Muscle of arm (tissue), 12 donors: ENCODE data around the gene CFAP410. TPM values are rescaled to one million over a fixed set of nuclear protein-coding genes. Genes with fewer than 3 reads are reported as not detected.

Experiments used
- DNase-seq: peaks from one replicate; pipeline ENCODE4 v3.0.0-alpha.2; 2013
- polyA plus RNA-seq, 12 donors: library from polyadenylated mRNA; unstranded; fragments of 120-200 nt; gene quantifications; one replicate each; pipeline ENCODE4 v1.2.1, GENCODE V29; 2013; ENCODE audit not compliant: insufficient read length in 12 of 12

CFAP410 gene
- polyA plus RNA-seq, 12 donors, result 10.7 to 21.2 (median 13.6) TPM; not detected in 1

DNA sequence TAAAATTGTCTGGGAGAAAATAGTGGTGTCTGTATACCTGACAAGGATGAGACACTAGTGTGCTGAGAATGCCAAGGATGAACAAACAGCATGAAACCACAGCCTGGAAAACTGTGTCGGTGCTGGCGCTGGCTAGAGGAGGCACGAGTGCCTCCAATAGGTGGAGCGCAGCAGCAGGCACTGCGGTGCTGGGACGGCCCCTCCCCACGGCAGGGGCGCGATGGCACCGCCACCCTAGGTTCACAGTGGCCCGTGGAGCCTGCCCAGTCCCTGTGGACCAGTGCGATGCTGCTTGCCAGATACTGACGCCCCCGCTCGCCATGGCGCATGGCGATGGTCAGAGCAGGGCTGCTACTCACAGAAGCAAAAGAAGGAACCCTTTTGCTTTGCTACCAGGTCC, 6.8 kb downstream of the CFAP410 start:
- DNase-seq, result no peak

DNA sequence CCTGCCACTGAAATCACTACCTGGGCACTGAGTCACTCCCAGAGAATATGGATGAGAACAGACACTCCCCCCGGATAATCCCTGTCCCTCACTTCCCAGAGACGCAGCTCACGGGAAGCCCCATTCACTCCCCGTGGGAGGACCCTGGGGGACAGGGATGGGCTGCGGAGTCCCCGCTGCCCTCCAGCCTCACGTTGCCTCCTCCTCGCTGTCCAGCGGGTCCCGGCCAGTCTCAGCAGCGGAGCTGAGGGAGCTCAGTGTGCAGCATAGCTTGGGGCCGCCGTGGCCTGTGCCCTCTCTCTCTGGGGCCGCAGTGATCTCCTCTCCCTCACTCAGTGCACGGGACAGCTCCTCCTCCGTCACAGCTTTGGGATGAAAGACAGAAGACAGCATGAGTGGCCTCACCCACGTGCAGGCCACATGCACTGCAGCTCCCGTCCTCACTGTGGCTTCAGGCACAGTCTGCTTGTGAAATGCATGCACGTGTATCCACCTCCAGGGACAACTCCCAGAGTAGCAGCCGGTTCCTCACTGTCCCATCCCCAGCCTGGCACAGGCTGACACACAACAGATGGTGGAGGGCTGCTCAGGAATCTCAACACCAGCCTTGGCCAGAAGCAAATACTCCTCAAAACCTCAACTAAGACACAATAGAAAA, 7.4 kb downstream of the CFAP410 start:
- no peak for DNase-seq

DNA sequence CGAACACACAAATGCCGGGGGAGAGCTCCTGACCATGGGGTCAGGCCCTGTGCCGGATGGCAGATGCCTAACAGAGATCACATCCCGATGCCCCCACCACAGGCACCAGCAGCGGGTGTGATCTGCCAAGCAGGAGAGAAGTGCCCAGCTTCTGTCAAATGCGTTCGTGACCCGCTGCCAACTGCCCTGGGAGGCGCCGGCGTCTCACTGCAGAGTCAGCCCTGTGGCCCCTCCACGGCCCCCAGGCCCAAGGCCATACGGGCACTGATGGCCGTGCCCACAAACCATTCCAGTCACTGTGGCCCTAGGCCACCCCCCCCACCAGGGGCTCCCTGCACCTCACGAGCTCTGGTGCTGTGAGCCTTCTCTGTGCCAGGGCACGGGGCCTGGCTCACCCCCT, 8.0 kb downstream of the CFAP410 start:
- no peak for DNase-seq

- DNase-seq, result no peak
Measured at GRCh38 chr21:44330698-44331097, 8.5 kb downstream of the CFAP410 start.

- DNase-seq, result no peak
Measured at GRCh38 chr21:44329971-44330681, 9.1 kb downstream of the CFAP410 start.

DNA sequence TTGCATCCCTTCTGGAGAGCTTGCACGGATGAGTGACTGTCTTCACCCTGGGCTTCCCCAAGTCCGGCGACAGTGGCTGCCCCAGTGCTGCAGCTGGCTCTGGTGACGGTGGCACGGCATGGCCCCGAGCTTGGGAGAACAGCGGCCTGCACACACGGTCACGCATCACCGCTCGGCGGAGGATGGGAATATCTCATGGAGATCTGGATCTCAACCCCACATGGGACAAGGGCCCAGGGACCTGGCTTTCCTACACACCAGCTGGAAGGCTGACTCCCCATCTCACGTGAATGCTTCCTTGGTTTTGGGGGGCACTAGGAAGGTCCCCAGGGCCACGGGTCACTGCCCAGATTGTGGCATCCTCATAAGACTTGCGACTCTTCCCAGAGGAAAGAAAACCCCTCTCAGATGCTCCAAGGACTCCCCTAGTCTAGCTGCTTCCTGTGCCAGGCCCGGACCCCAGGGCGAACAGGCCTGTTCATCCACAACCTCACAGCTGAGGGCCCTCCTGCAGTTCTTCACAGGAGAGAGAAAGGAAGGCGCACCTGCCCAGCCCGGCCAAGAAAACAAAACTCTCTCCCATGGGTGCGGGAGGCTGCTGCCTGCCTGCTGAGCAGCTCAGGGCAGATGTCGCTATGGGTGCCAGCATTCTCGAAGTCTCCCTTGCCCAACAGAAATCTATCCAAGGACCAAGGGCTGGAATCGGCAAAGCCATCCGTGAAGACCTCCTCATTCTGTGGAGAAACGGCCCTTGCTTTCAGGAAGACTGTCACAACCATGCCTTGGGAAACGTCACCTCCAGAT, 9.9 kb downstream of the CFAP410 start:
- DNase-seq, result no peak

GRCh38 chr21:44328242-44328895, 10.8 kb downstream of the CFAP410 start:
- DNase-seq, result no peak

- no peak for DNase-seq
Measured at GRCh38 chr21:44327603-44327974, 11.6 kb downstream of the CFAP410 start.

DNA sequence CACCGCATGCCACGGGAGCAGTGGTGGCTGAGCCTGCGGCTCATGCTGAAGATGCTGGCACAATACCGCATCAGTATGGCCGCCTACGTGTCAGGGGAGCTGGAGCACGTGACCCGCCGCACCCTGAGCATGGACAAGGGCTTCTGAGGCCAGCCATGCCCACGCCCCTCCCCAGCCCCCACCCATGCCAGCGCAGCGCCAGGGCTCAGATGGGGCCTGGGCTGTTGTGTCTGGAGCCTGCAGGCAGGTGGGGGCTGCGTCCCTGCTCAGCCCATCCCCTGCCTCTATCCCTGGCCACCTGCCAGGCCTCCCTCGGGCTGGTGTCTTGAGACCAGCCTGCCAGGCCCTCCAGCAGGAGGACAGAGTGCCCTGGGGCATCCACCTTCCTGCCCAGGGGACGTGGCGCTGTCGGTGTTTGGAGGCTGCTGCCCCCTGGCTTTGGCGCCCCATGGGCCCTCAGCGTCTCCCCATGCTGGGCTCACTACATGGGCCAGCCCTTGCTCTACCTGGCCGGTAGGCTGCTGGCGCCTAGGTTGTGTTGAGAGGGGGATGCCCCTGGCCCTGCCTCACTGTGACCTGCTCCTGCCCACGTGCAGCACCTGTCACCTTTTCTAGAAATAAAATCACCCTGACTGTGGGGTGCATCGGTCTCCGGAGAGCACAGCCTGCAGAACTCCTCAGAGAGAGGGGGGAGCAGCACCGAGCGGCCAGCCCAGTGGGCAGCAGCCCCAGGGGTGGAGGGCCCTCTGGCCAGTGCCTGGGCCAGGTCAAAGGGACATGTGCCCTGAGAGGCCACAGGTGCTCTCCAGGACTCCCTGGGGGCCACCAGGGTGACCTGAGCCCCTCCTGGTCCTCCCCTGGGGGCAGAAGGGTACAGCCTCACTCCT, 12.2 kb downstream of the CFAP410 start:
- DNase-seq, result no peak

GRCh38 chr21:44326272-44326647, 12.9 kb downstream of the CFAP410 start:
- no peak for DNase-seq

DNA sequence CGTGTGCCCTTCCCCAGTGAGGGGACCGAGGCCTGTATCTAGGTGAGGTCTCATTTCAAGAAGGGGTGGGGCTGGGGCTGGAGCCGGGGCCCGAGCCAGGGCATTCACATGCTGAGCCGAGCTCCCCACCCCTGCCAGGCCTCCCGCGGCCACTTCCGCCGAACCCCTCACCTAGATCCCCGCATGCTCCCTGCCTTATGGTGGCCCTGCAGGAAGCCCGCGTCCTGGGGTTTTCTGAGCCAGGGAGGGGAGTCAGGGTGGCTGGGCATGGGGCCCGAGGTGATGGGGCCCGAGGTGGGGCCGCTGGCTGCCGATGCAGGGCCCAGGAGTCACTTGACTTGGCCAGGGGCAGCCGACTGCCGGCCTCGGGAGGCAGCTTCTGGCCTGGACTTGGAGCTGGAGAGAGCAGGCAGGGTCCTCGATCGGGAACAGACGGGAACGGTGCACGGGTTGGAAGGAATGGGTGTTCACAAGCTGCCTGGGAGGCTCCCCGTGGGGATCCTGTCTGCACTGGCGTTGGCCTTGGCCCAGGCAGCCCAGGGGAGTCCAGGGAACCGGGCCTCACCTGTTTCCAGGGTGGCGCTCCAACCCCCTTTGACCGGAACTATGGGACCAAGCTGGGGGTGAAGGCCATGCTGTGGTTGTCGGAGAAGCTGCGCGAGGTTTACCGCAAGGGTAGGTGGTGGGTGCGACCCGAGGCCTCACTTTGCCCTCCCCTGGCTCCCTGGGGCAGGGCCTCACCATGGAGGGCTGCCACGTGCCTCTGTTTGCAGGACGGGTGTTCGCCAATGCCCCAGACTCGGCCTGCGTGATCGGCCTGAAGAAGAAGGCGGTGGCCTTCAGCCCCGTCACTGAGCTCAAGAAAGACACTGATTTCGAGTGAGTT, 13.6 kb downstream of the CFAP410 start:
- no peak for DNase-seq

DNA sequence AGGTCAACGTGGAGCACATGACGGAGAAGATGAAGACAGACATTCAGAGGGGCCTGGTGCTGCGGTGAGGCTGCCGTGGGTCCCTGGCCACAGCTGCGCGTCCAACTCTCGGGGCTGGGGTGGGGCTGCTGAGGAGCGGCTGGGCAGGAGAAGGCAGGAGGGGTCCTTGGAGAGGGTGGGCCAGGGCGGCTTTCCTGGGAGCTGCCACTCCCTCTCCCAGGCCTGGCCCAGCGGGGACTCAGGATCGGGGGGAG, 14.4 kb downstream of the CFAP410 start:
- DNase-seq, result no peak

DNA sequence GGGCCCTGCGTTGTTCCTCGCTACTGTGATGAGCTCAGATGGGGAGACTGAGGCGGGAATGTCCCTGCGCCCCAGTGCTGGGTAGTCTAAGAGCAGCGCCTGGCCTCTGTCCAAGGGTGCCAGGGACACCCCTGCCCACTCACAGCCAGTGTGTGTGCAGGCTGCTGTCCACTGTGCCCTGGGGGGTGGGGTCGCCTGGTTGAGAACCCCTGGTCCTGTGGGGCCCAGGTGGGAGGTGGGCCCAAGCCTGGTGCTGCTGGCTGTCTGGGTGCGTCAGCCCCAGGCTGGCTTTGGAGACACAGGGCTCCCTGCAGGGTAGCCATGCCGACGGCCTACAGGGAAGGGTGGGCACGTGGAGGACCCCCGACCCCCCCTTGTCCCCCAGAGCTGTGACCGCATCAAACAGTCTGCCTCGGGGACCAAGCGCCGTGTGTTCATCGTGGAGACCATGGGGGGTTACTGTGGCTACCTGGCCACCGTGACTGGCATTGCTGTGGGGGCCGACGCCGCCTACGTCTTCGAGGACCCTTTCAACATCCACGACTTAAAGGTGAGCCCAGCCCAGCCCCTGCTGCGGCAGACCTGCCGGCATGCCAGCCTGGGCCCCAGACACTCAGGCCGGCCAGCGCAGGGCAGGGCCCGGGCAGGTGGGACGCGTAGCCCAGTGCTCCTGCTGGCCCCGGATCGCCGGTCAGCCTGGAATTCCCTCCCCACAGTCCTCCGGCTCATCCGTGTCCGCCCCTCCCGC, 14.9 kb downstream of the CFAP410 start:
- DNase-seq, result no peak

DNA sequence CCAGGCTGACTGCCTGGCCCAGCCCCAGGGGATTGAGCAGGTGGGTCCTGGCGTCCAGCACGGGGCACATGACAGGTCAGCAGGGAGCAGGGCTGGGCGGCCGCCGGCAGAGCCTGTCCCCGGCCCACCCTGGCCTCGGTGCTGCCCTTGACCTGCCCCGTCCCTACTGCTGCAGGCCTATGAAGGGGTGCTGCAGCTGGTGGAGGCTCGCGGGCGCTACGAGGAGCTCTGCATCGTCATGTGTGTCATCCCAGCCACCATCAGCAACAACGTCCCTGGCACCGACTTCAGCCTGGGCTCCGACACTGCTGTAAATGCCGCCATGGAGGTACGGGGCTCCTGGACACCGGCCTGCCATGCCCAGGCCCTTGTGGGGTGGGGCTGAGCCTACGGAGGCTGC, 15.6 kb downstream of the CFAP410 start:
- no peak for DNase-seq

DNA sequence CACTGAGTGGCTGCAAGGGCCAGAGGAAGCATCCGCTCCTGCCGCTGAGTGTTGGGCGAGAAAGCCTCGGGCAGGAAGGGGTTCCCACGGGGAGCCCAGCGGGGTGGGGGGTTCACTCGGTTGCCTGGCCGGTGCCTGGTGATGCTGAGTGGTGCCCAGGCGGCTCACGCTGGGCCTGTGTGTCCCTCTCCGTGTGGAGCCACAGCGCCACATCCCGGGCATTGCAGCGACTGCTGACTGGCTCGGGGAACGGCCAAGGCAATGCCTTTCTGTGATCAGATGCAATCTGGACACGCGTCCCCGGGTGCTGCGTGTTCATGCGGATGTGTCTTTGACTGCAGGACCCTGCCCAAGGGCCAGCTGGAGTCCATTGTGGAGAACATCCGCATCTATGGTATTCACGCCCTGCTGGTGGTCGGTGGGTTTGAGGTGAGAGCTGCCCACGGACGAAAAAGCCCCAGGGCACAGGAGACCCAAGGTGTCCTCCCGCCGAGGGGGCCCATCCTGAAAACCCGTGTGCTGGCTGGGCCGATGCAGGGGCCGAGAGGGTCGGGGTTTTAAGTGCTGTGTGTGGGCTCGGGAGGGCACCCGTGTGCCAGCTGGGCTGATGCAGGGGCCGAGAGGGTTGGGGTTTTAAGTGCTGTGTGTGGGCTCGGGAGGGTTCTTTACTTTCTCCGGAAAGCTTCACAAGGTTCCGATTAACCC, 16.4 kb downstream of the CFAP410 start:
- no peak for DNase-seq

DNA sequence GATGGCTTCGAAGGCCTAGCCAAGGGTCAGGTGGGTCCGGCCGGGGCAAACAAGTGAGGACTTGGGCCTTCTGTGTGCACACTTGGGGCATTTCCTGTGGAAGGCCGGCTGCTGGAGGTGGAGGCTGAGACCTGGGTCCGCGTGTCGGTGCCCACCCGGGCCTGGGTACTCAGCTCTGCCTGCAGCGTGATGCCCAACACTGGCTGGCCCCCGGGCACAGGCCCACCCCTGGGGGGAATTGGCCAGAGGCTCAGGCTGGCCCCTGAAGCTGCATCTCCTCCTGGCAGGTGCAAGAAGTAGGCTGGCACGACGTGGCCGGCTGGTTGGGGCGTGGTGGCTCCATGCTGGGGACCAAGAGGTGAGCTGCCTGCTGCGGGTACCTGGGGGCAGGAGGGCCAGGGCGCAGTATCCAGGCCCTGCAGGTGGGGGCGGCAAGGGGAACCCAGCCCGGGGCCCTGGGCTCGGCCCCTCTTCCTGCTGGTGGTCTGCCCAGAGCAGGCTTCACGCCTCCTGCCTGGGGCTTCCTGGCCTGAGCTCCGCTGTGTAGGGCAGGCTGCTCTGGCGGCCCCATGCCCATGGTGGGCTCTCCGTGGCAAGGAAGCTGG, 17.2 kb downstream of the CFAP410 start:
- DNase-seq, result no peak

DNA sequence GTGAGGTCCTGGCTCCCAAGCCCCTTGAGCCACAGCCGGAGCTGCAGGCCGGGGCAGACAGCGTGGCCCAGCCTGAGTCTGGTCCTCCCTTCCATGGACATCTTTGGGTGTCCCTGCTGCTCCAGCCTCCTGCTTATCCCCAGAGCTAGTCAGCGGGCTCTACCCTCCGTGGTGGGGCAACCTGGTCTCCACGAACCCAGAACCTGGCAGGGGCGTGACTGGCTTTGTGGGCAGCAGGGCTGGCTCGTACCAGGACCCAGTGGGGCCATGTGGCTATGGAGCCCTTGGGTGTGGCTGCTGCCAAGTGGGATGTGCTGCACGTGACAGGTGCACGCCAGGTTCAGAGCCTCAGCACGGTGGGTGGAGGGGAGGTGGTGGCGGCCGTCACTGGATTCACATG, 18.3 kb downstream of the CFAP410 start:
- DNase-seq, result no peak

GRCh38 chr21:44319407-44320065, 19.7 kb downstream of the CFAP410 start:
- DNase-seq, result no peak
